GM19452 (cell line): ENCODE results near the gene NAA40.

Experiments used
- ATAC-seq: cut with Tn5 transposase; IDR thresholded peaks from one replicate; pipeline ENCODE4 v1.9.1; 2021; ENCODE audit not compliant: unreplicated experiment

Gene NAA40

GRCh38 chr11:63938479-63939396 lies at the start of gene NAA40:
TSS of gene NAA40 (plus strand) at chr11:63939002. CDS start at chr11:63939097, 95 bp downstream.
- peak; percentile 88 for ATAC-seq

- ATAC-seq = no peak
Measured at GRCh38 chr11:63889344-63889743, 49.5 kb upstream of the NAA40 start.

- ATAC-seq = no peak
Measured at GRCh38 chr11:63890368-63890767, 48.4 kb upstream of the NAA40 start.

GRCh38 chr11:63892228-63892627 lies 46.6 kb upstream of the NAA40 start:
- no peak for ATAC-seq

- ATAC-seq = no peak
Measured at GRCh38 chr11:63893355-63893754, 45.4 kb upstream of the NAA40 start.

- ATAC-seq = no peak
Measured at GRCh38 chr11:63896071-63896470, 42.7 kb upstream of the NAA40 start.

GRCh38 chr11:63897459-63898146 lies 41.2 kb upstream of the NAA40 start:
- no peak for ATAC-seq

GRCh38 chr11:63901660-63902059 lies 37.1 kb upstream of the NAA40 start:
- ATAC-seq = no peak

- ATAC-seq = no peak
Measured at GRCh38 chr11:63903884-63904283, 34.9 kb upstream of the NAA40 start.

GRCh38 chr11:63904743-63905142 lies 34.1 kb upstream of the NAA40 start:
- no peak for ATAC-seq

GRCh38 chr11:63905179-63905578 lies 33.6 kb upstream of the NAA40 start:
- ATAC-seq = no peak

GRCh38 chr11:63906087-63906486 lies 32.7 kb upstream of the NAA40 start:
- no peak for ATAC-seq

- no peak for ATAC-seq
Measured at GRCh38 chr11:63906585-63906984, 32.2 kb upstream of the NAA40 start.

- no peak for ATAC-seq
Measured at GRCh38 chr11:63907063-63907462, 31.7 kb upstream of the NAA40 start.

- ATAC-seq = no peak
Measured at GRCh38 chr11:63907808-63908530, 30.8 kb upstream of the NAA40 start.

GRCh38 chr11:63908631-63909401 lies 30.0 kb upstream of the NAA40 start:
- ATAC-seq = no peak

GRCh38 chr11:63909591-63910506 lies 29.0 kb upstream of the NAA40 start:
- no peak for ATAC-seq

- ATAC-seq = no peak
Measured at GRCh38 chr11:63910675-63911074, 28.1 kb upstream of the NAA40 start.

GRCh38 chr11:63911440-63911839 lies 27.4 kb upstream of the NAA40 start:
- no peak for ATAC-seq

- no peak for ATAC-seq
Measured at GRCh38 chr11:63911876-63912275, 26.9 kb upstream of the NAA40 start.
